Bladder microvascular endothelial cell (primary cell): Measurements from ENCODE around the gene DCAF10. TPM values are rescaled to one million over a fixed set of nuclear protein-coding genes. Genes with fewer than 3 reads are reported as not detected.

Source experiments
- total RNA-seq: library from RNA; depleted of rRNA; stranded (reverse); fragments of >200 nt; gene quantifications from 2 replicates; pipeline ENCODE4 v1.2.3, GENCODE V29; 2014

The DCAF10 gene, protein sequence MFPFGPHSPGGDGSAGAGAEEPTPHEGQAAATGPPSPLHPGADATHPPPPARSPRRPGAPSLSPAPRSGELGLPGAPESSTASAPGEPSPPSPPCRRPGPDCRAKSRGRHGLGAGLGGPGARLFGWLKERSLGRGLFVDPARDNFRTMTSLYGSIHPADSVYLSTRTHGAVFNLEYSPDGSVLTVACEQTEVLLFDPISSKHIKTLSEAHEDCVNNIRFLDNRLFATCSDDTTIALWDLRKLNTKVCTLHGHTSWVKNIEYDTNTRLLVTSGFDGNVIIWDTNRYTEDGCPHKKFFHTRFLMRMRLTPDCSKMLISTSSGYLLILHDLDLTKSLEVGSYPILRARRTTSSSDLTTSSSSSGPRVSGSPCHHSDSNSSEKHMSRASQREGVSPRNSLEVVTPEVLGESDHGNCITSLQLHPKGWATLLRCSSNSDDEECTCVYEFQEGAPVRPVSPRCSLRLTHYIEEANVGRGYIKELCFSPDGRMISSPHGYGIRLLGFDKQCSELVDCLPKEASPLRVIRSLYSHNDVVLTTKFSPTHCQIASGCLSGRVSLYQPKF
- total RNA-seq: 11.3 and 39.0 TPM in 2 replicates

DNA sequence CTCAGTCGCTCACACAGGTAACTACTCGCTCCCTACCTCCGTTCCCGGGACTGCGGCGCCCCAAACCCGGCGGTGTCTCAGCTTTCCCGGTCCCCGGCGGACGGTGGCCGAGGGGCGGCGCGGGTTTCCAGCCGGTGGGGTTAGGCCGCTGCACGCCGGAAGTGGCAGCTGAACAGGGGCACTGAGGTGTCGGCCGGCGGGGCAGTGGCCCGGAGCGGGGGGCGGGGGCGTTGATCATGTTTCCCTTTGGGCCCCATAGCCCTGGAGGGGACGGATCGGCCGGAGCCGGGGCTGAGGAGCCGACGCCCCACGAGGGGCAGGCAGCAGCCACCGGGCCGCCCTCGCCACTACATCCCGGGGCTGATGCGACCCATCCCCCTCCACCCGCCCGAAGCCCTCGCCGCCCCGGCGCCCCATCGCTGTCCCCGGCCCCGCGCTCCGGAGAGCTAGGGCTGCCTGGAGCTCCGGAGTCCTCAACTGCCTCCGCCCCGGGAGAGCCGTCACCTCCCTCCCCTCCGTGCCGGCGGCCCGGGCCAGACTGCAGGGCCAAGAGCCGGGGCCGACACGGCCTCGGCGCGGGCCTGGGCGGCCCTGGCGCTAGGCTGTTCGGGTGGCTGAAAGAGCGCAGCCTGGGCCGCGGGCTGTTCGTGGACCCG lies at the start of gene DCAF10:
DCAF10 (plus strand) TSS at position 167 of the 656 bp plus-strand sequence; CDS start at position 237, 70 bp downstream.

DNA sequence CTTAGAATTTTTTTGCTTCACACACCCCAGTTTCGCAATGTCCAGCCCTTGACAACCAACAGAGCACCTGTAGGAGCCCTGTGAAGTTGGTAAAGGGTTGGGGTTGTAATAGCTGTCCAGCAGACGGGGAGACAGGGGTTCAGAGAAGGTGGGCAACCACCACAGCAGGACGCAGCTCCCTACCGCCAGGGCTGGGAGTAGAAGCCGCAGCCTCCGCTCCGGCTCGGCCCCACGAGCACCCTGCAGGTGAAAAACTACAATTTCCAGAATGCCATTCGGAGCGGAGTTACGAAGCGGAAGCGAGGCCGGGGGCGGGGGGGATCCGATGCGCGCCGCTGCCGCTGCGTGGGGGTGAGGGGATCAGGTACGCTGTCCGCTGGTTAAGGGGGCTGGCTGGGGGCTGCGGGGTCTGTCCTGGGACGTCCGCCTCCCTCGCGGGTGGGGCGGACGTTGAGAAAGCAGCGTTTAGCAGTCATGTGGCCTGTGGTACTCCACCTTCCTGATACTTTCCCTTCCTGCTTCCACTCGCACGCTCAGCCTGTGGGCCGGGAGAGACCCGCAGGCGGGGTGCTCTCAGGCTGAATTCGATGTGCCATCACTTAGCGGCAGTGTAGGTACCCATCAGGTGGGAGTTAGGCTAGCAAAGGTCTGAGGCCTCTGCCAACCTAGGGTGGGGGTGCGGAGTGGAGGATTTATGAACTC lies 47.0 kb upstream of the DCAF10 start, which contains the start of gene TRMT10B:
TRMT10B (plus strand) TSS at position 317 of the 702 bp plus-strand sequence. CDS start 8,127 bp downstream, outside the sequence.

DNA sequence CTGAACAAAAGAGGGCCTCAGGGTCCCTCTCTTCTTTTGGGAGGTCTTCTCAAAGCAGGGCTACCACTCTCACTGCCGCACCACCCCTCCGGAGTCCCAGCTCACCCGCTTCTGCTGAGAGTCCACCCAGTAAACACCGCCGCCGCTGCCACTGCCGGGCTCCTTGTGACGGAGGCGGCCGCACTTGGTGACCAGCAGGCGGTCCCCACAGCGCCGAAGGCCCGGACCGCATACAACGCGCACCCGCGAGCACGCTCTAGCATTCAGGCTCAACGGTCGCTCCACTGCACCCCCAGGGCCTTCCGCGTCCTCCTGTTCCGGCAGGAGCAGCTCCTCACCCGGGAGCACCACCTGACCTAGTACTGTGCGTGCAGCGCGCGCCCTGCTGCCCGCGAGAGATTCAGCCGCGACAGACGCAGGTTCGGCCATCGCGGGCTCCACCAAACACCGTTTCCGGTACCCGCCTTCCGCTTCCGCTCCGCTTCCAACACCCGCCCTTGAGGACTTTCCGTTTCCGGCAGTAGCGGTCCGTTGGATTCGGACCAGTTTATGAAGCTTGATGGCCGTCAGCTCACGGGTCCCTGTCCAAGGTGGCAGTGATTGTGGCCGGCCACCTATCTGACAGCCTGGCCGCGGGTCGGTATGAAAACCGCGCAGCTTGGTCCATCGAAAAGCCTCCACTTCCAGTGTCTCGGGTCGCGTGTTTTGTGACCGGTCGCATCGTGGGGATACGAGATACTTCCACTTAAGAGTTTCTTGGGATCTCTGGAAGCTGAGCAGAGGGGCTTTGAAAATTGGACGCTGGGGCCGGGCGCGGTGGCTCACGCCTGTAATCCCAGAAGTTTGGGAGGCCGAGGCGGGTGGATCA lies 15.7 kb upstream of the DCAF10 start, which contains the start of gene EXOSC3:
EXOSC3 (minus strand) TSS at position 449 of the 868 bp plus-strand sequence; CDS start at position 429, 20 bp downstream.

DNA sequence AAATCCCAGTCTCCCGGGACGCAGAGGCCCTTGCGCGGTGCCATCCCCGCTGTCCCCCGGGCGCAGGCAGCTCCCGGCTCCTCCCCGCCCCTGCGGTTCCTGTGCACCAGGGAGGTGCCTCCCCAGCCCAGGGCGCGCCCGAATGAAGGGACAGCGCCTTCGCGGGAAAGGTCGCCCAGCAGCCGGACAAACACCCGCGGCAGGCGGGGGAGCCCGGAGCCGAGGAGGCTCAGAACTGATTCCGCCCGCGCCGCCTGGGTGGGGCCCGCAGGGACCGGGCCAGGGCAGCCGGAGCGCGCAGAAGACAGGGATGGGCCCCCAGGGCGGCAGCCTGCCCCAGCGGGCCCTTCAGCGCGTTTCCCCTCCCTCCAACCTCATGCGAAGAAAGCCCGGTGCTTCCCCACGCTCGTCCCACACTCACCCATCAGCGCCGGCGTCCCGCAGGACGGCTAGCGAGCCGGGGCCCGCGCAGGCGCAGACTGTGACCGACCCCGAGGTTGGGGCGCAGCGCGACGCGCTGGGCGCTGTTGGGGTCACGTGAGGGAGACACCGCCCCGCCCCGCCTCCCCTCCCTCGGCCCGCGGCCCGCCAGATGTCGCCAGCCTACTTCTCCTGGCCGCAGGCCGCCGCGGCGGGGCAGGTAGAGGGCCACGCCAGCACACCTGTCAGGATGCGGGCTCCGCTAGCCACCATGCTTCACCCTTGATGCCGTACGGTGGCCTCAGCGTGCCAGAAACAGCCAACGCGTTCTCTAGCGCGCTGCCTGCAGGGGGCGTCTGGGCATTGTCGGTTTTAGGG lies 103.2 kb downstream of the DCAF10 start, which contains the start of gene SLC25A51:
SLC25A51 (minus strand) TSS at position 481 of the 798 bp plus-strand sequence. CDS start 15,577 bp downstream, outside the sequence.

Other genes starting within 250 kb of the DCAF10 start
- 8.4 and 15.5 TPM in 2 replicates for gene FBXO10, start 224.4 kb upstream of the DCAF10 start, total RNA-seq
- gene TOMM5, start 208.2 kb upstream of the DCAF10 start, total RNA-seq: 118 and 146 TPM in 2 replicates
- not detected in 2 replicates for gene FRMPD1, start 149.8 kb upstream of the DCAF10 start, total RNA-seq
- 1.8 and 2.8 TPM in 2 replicates for gene TRMT10B, start 47.0 kb upstream of the DCAF10 start, total RNA-seq
- gene EXOSC3, start 15.7 kb upstream of the DCAF10 start, total RNA-seq: 20.7 and 26.3 TPM in 2 replicates
- gene SLC25A51, start 103.3 kb downstream of the DCAF10 start, total RNA-seq: 49.7 and 65.5 TPM in 2 replicates